Measurements from ENCODE around the gene UGT1A10. TPM values are rescaled to one million over a fixed set of nuclear protein-coding genes. Genes with fewer than 3 reads are reported as not detected.

UGT1A10 gene
- total RNA-seq, 2 donors from 2014 or later: 0.41 TPM; not detected in 1

GRCh38 chr2:233801357-233802131 is 165.3 kb downstream of the UGT1A10 start:
- H3K9me3 ChIP-seq: no peaks in the 10 kb centered on the region
- DNase-seq (ENCODE audit: low spot score) (no peak), ATAC-seq (ENCODE audit: insufficient number of reproducible peaks, low FRiP score, low read depth) (no peak)
- no peak overlapping the region for H3K27ac ChIP-seq
- TF ChIP-seq, protein P1, sequence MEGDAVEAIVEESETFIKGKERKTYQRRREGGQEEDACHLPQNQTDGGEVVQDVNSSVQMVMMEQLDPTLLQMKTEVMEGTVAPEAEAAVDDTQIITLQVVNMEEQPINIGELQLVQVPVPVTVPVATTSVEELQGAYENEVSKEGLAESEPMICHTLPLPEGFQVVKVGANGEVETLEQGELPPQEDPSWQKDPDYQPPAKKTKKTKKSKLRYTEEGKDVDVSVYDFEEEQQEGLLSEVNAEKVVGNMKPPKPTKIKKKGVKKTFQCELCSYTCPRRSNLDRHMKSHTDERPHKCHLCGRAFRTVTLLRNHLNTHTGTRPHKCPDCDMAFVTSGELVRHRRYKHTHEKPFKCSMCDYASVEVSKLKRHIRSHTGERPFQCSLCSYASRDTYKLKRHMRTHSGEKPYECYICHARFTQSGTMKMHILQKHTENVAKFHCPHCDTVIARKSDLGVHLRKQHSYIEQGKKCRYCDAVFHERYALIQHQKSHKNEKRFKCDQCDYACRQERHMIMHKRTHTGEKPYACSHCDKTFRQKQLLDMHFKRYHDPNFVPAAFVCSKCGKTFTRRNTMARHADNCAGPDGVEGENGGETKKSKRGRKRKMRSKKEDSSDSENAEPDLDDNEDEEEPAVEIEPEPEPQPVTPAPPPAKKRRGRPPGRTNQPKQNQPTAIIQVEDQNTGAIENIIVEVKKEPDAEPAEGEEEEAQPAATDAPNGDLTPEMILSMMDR (IDR thresholded peaks at IDR 0.05): no peak
- no peaks in the 10 kb centered on the region for H3K27me3 ChIP-seq (replicated peaks; ENCODE audit: insufficient read depth)
- H3K36me3 ChIP-seq: no peaks in the 10 kb centered on the region
- H3K4me1 ChIP-seq (ENCODE audit: control insufficient read depth in 1 of 2, low read depth in 2 of 2): no peaks in the 10 kb centered on the region
- H3K4me3 ChIP-seq: no peak overlapping the region

- no peak for DNase-seq (ENCODE audit: low spot score)
These were observed 166.0 kb downstream of the UGT1A10 start for GRCh38 chr2:233802132-233802815.

DNA sequence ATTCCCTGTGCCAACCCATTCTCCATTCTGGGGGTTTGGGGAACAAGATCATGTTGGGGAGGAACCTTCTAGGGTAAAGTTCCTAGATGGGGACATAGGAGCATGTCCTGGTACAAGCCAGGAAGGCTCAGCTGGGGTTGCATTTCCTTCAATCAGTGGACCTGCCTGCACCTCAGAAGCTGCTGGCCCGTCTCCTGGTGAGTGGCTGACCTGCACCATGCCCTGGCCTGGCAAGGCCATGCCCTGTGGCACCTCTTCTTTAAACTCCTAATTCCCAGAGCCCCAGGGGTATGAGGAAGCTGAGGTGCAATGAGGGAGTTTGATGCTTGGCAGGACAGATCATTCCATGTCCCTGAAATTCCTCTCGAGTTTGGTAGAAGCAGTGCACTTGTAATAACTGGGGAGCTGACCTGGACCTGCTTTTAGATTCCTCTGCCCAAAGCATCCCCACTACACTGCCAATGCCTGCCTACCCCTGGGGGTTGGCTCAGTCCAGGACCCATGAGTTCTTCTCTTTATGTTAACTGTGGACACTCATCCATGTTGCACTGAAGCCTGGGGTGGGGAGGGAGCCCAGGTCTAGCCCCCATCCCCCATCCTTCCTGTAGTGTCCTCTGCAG is 167.2 kb downstream of the UGT1A10 start:
- DNase-seq (ENCODE audit: low spot score) (no peak), ATAC-seq (ENCODE audit: insufficient number of reproducible peaks, low FRiP score, low read depth) (no peak)
- Histone ChIP-seq H3K27ac (no peak overlapping the region), H3K4me1 (ENCODE audit: control insufficient read depth in 1 of 2, low read depth in 2 of 2) (no peaks in the 10 kb centered on the region), H3K27me3 (replicated peaks; ENCODE audit: insufficient read depth) (no peaks in the 10 kb centered on the region), H3K36me3 (no peaks in the 10 kb centered on the region), H3K4me3 (no peak overlapping the region), H3K9me3 (no peaks in the 10 kb centered on the region)
- TF ChIP-seq, protein P1 (IDR thresholded peaks at IDR 0.05): no peak

More at GRCh38 chr2:233802132-233802815, 166.0 kb downstream of the UGT1A10 start:
- no peaks in the 10 kb centered on the region for H3K9me3 ChIP-seq
- H3K4me3 ChIP-seq: no peak overlapping the region
- TF ChIP-seq, protein P1 (IDR thresholded peaks at IDR 0.05): no peak
- no peaks in the 10 kb centered on the region for H3K36me3 ChIP-seq
- H3K27me3 ChIP-seq (replicated peaks; ENCODE audit: insufficient read depth): no peaks in the 10 kb centered on the region
- no peaks in the 10 kb centered on the region for H3K4me1 ChIP-seq (ENCODE audit: control insufficient read depth in 1 of 2, low read depth in 2 of 2)
- ATAC-seq (ENCODE audit: insufficient number of reproducible peaks, low FRiP score, low read depth): no peak
- no peak overlapping the region for H3K27ac ChIP-seq

DNA sequence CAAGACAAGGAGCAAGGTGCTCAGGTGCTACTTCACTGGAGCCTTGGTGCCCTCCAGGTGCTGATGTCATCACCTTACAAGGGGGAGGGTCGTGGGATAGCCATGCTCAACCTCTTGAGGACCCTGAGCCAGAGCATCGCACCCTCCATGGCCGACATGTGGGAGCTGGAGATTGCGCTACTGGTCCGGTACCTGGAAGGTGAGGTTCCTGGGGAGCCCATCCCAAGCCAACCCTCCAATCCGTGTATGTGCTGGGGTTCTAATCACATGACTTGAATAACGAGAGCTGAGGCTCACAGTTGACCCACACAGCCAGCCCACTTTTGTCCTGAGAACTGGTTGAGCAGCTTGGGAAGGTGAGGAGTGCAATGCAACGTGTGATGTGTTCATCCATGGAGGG is 167.7 kb downstream of the UGT1A10 start:
- H3K4me3 ChIP-seq: no peak overlapping the region
- no peaks in the 10 kb centered on the region for H3K9me3 ChIP-seq
- H3K27ac ChIP-seq: no peak overlapping the region
- DNase-seq (ENCODE audit: low spot score): no peak
- TF ChIP-seq, protein P1 (IDR thresholded peaks at IDR 0.05): no peak
- H3K36me3 ChIP-seq: no peaks in the 10 kb centered on the region
- no peak for ATAC-seq (ENCODE audit: insufficient number of reproducible peaks, low FRiP score, low read depth)
- no peaks in the 10 kb centered on the region for H3K4me1 ChIP-seq (ENCODE audit: control insufficient read depth in 1 of 2, low read depth in 2 of 2)
- H3K27me3 ChIP-seq (replicated peaks; ENCODE audit: insufficient read depth): no peaks in the 10 kb centered on the region

- Histone ChIP-seq H3K4me3 (no peak overlapping the region), H3K27ac (no peak overlapping the region), H3K36me3 (no peaks in the 10 kb centered on the region), H3K27me3 (replicated peaks; ENCODE audit: insufficient read depth) (no peaks in the 10 kb centered on the region), H3K4me1 (ENCODE audit: control insufficient read depth in 1 of 2, low read depth in 2 of 2) (no peaks in the 10 kb centered on the region), H3K9me3 (no peaks in the 10 kb centered on the region)
- no peak for ATAC-seq (ENCODE audit: insufficient number of reproducible peaks, low FRiP score, low read depth)
- no peak for DNase-seq (ENCODE audit: low spot score)
- TF ChIP-seq, protein P1 (IDR thresholded peaks at IDR 0.05): no peak
These were observed 171.1 kb downstream of the UGT1A10 start for GRCh38 chr2:233807215-233807865.
